Activated CD4-positive, alpha-beta T cell treated with anti-CD3 and anti-CD28 coated beads, Interleukin-2, amount 50 U/mL, for 4 hours (primary cell): ENCODE results near the gene TRIM68.

Experiments used
- DNase-seq, 2 experiments: peaks; one replicate each; pipeline ENCODE4 v3.0.0-alpha.2; 2020

The TRIM68 gene, protein sequence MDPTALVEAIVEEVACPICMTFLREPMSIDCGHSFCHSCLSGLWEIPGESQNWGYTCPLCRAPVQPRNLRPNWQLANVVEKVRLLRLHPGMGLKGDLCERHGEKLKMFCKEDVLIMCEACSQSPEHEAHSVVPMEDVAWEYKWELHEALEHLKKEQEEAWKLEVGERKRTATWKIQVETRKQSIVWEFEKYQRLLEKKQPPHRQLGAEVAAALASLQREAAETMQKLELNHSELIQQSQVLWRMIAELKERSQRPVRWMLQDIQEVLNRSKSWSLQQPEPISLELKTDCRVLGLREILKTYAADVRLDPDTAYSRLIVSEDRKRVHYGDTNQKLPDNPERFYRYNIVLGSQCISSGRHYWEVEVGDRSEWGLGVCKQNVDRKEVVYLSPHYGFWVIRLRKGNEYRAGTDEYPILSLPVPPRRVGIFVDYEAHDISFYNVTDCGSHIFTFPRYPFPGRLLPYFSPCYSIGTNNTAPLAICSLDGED

DNA sequence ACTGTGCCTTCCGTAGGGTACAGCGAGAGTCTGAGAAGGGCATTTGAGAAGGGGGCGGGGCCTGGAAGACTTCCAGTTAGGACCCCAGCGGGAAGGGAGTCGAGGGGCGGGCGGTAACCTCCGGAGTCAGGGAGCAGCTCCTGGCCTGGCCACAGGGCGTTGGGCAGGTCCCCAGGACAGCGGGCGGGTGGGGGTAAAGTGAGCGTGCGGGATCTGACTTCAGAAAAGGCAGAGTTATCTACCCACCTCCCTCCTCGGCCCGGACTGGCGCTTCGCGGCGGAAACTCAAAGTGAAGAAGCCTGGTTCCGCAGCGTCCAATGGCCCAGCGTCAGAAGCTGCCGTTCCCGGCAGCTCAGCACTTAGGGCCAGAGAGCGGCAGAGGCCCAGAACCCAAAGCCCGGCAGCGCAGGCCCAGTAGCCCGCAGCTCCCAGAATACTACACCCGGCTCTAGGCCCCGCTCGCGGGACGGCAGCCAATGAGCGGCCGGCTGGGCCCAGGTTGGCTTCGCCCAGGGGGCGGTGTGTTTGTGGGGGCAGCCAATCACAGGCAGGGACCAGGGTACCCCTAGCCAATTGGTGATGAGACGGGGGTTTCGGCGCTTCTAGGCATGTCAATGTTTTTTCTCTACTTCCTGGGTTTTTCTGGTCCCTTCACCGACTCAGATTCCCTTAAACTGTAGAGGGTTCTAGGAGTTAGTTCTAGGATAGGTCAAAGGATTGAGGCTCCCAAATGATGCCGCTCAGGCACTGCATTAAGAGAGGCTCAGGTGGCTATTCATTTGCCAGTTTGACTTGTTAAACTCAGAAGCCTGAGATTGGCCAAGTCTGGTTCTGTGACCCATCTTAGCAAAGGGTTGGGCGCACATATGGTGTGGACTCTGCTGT, at the start of gene TRIM68:
TRIM68 (minus strand) TSS at position 451 of the 886 bp plus-strand sequence. CDS start 2,727 bp downstream, outside the sequence.
- DNase-seq, result peak; percentile 92

GRCh38 chr11:4654635-4655369, 46.8 kb upstream of the TRIM68 start:
- DNase-seq, result no peak

DNA sequence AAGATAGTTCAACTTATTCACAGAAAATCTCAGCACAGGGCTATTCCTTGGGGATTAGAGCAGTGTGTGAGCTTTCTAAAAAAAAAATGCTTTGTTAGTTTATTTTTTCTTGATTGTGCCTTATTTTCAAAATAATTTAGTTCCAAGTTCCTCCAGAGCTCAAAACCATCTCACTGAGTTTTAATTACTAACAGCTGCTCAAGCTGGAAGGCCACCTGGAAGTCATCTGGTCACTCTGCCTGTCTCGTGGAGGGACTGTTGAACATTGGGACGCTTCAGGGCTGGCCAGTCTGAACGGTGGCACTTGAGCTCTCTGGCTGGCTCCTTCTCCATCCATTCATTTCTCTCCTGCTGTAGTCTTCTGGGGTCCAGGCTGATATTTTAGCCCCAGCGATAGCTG, 39.7 kb upstream of the TRIM68 start:
- no peak for DNase-seq

- no peak for DNase-seq
Measured at GRCh38 chr11:4645974-4646373, 37.9 kb upstream of the TRIM68 start.

- no peak for DNase-seq
Measured at GRCh38 chr11:4644233-4644632, 36.2 kb upstream of the TRIM68 start.

- DNase-seq, result no peak
Measured at GRCh38 chr11:4643682-4644081, 35.7 kb upstream of the TRIM68 start, which contains the start of gene OR51E1. Gene OR51E1 (plus strand): TSS chr11:4643982. CDS start chr11:4652527, 8,545 bp downstream.

GRCh38 chr11:4643076-4643475, 35.0 kb upstream of the TRIM68 start:
- DNase-seq, result no peak

DNA sequence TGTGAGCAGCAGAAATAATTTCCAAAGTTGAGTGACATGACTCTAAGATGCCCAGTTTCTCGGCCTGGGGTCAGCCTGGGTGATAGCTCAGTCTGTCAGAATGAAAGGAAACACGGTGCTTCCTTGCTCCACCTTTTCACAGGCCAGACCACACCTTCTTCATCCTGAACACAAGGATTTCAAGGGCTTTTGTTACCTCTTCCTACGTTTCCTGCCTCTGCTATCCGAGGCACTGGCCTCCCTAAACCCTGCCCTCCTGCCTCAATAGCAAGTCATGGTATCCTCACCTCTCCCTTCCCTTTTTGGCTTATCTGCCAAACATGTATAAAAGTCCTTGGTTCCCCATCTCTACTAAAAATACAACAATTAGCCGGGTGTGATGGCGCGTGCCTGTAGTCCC, 34.0 kb upstream of the TRIM68 start:
- DNase-seq, result no peak

DNA sequence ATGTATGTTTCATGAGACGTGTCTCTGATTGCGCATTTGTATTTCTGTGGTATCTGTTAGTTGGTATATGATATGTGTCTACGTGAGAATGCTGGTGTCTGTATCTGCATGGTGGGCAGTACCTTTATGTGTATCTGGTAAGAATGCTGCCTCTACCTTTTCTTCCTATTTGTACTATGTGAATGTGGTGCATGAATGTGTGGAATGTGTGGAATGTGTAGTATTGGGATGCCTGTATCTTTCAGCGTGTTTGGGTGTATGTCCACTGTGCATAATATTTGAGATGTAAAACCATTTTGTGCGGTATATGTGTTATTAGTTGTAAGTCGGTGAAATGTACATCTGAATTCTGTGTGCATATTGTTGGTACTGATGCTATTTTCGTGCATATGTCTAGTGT, 33.5 kb upstream of the TRIM68 start:
- no peak for DNase-seq

DNA sequence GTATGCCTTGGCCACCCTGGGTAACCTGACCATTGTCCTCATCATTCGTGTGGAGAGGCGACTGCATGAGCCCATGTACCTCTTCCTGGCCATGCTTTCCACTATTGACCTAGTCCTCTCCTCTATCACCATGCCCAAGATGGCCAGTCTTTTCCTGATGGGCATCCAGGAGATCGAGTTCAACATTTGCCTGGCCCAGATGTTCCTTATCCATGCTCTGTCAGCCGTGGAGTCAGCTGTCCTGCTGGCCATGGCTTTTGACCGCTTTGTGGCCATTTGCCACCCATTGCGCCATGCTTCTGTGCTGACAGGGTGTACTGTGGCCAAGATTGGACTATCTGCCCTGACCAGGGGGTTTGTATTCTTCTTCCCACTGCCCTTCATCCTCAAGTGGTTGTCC, 31.9 kb upstream of the TRIM68 start:
- no peak for DNase-seq

GRCh38 chr11:4637662-4638047, 29.6 kb upstream of the TRIM68 start:
- no peak for DNase-seq

DNA sequence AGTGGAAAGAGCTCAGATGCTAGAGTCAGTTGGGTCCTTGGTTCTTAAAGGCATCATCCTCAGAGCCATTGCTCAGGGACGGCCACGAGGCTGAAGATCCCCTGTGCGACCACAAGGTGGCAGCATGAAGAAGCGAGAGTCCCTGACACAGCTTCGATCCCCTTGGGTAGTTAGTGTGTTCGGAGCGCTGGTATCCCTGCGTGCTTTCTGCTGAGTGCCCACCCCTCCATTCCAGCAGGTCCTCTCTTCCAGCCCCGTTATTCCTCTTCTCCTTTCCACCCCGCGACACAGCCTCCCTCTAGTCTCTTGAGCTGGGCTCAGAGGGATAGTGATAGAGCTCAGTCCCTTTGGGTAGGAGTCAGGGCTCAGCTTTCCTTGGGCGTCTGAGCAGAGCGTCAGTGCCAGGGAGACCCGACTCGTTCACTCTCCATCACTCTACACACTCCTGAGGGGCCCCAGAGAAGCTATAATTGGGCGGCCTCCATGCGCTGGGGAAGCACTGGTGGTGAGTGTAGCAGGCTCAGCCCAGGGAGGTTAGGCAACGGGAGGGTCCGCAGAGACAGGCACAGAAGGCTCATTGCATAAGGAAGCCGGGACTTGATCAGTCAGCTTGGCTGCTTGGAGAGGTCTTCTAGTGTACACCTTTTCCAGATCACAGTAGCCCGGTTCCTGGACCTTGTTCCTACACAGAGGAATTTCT, 29.1 kb upstream of the TRIM68 start, which contains the start of gene OR51D1:
OR51D1 (plus strand) TSS at position 516 of the 700 bp plus-strand sequence. CDS start 2,314 bp downstream, outside the sequence.
- DNase-seq, result peak; percentile 55 to 57

DNA sequence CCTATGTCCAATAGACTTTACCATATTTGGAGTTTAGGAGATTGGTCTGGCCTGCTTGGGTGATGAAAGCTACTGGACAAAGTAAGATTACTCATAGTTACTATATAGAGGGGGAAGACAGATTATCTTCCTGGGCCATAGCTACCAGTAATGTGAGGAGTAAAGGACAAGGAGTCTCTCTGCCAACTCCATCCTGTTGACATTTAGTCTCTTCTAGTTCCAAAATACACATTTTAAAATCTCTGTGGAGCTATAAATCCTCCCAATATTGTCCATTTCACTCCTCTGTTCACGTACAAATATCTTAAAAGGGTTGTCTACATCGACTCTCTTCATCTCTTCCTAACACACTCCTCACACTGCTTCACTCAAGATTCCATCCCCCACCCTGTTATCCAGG, 28.1 kb upstream of the TRIM68 start:
- DNase-seq, result no peak

- peak; percentile 14 to 21 for DNase-seq
Measured at GRCh38 chr11:4626207-4627099, 18.4 kb upstream of the TRIM68 start.

DNA sequence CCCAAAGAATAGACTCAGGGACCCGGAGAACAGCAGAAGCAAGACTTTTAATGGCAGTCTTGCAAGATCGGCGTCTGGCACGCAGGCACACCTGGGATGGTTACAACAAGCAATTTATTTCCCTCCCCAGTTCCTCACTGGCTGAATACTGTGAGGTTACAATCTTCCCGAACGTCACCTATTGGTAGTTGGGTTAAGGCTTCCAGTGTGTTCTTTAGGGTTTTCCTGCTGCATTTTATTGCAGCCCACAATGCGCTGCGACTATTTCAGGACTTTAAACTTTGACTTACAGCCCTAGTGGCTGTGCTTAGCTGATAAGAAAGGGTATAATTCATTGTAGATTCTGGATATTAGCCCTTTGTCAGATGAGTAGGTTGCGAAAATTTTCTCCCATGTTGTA, 11.5 kb upstream of the TRIM68 start:
- DNase-seq, result no peak

DNA sequence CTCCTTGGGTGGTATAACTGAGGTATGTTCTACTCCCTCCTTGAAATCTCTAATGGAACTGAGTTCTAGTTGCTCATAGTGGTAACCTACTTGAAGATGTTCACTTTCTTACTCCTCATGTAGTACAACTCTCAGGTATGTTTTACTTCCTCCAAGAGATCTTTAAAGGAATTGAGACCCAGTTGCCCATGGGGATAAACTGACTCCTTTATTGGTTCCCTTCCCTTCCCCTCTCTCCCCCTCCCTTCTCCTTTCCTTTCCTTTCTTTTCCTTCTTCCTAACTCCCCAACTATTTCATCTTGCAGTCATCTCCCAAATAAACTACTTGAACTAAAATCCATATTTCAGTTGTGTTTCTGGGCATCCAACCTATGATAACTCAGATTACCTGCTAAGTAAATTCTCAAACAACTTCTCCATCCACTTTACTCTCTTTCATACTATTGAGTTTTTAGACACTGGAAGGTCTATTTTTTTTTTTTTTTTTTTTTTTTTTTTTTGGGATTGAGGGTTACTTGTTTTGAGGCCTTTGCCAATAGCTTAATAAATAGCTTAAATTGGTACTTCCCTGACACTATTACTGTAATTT, 7.9 kb upstream of the TRIM68 start:
- DNase-seq, result no peak

- DNase-seq, result no peak
Measured at GRCh38 chr11:4611986-4612385, 4.0 kb upstream of the TRIM68 start.

DNA sequence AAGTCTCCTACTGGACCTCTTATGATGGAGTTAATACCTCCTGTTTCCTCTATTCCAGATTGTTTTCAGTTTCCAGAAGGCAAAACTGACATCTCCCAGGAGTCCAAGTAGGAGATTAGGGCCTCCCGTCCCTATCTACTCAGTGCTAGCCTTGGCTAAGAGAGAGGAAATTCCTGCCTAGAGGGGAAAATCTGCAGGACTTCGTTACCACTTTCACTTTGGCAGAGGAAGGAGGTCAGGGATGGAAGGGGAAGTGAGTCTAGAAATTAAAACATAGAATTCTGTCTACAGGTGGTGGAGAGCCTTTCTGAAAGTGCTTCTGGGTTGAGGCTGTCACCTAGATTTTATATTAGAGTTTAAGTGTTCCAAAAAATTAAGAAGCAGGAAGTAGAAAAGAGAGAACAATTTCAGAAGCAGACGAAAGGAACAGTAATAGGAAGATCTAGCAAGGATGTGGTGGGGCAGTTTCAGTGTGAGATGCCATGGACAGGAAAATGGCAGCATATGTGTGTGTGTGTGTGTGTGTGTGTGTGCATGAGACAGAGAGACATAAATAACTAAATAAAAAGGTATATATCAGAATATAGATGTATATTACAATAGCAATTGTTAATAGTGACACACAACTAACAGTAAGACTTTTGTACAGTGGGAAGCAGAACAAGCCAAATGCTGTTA, 2.4 kb upstream of the TRIM68 start:
- no peak for DNase-seq

DNA sequence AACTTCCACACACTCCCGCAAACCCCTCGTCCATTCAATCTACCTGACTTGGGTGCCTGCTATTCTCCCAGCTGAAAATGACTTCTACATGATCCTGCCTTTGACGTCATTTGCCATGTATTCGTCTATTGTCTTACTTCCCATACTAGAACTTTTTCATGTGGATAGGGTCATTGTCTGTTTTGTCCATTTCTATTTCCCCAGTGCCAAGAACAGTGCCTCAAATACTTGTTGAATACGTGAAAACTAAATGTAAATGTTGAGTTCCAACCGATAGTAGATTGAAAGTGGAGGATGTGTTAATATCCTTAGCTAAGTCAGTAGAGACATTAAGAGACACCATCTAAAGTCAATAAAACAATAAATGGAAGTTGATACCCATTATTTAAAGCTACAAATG, 935 bp downstream of the TRIM68 start:
- no peak for DNase-seq
